ENCODE results near the gene GBX1.

Gene GBX1

GRCh38 chr7:151122276-151122675 is 45.2 kb downstream of the GBX1 start:
- H3K27ac ChIP-seq, result no peak overlapping the region
- in situ Hi-C loops (cut with HindIII; ENCODE audit: low pct_ligation_motif_present, low sequenced_read_pairs), result no loop called here
- DNase-seq, result no peak
- TF ChIP-seq, protein P1, sequence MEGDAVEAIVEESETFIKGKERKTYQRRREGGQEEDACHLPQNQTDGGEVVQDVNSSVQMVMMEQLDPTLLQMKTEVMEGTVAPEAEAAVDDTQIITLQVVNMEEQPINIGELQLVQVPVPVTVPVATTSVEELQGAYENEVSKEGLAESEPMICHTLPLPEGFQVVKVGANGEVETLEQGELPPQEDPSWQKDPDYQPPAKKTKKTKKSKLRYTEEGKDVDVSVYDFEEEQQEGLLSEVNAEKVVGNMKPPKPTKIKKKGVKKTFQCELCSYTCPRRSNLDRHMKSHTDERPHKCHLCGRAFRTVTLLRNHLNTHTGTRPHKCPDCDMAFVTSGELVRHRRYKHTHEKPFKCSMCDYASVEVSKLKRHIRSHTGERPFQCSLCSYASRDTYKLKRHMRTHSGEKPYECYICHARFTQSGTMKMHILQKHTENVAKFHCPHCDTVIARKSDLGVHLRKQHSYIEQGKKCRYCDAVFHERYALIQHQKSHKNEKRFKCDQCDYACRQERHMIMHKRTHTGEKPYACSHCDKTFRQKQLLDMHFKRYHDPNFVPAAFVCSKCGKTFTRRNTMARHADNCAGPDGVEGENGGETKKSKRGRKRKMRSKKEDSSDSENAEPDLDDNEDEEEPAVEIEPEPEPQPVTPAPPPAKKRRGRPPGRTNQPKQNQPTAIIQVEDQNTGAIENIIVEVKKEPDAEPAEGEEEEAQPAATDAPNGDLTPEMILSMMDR (IDR thresholded peaks at IDR 0.05; ENCODE audit: low read depth, low read length, missing control alignments), result peak; percentile 33
- H3K4me3 ChIP-seq (ENCODE audit: low read depth, low read length), result no peak overlapping the region
- no peaks in the 10 kb centered on the region for H3K27me3 ChIP-seq (replicated peaks)
- peaks cover 47% of the 10 kb centered on the region for H3K36me3 ChIP-seq (replicated peaks)

GRCh38 chr7:151121380-151122170 is 45.9 kb downstream of the GBX1 start:
- H3K36me3 ChIP-seq (replicated peaks), result peaks cover 47% of the 10 kb centered on the region
- in situ Hi-C loops (cut with HindIII; ENCODE audit: low pct_ligation_motif_present, low sequenced_read_pairs), result no loop called here
- no peak overlapping the region for H3K4me3 ChIP-seq (ENCODE audit: low read depth, low read length)
- no peak overlapping the region for H3K27ac ChIP-seq
- DNase-seq, result no peak
- no peaks in the 10 kb centered on the region for H3K27me3 ChIP-seq (replicated peaks)
- TF ChIP-seq, protein P1 (IDR thresholded peaks at IDR 0.05; ENCODE audit: low read depth, low read length, missing control alignments), result no peak

- Histone ChIP-seq H3K36me3 (replicated peaks) (peaks cover 47% of the 10 kb centered on the region), H3K27ac (no peak overlapping the region), H3K27me3 (replicated peaks) (no peaks in the 10 kb centered on the region), H3K4me3 (ENCODE audit: low read depth, low read length) (no peak overlapping the region)
- DNase-seq, result no peak
- in situ Hi-C loops (cut with HindIII; ENCODE audit: low pct_ligation_motif_present, low sequenced_read_pairs), result no loop called here
- TF ChIP-seq, protein P1 (IDR thresholded peaks at IDR 0.05; ENCODE audit: low read depth, low read length, missing control alignments), result no peak
These were observed 46.6 kb downstream of the GBX1 start for GRCh38 chr7:151120896-151121295.

GRCh38 chr7:151119902-151120301 is 47.6 kb downstream of the GBX1 start:
- no peak overlapping the region for H3K27ac ChIP-seq
- no peak overlapping the region for H3K4me3 ChIP-seq (ENCODE audit: low read depth, low read length)
- peaks cover 47% of the 10 kb centered on the region for H3K36me3 ChIP-seq (replicated peaks)
- in situ Hi-C loops (cut with HindIII; ENCODE audit: low pct_ligation_motif_present, low sequenced_read_pairs), result no loop called here
- H3K27me3 ChIP-seq (replicated peaks), result no peaks in the 10 kb centered on the region
- TF ChIP-seq, protein P1 (IDR thresholded peaks at IDR 0.05; ENCODE audit: low read depth, low read length, missing control alignments), result no peak
- DNase-seq, result no peak

- H3K27ac ChIP-seq, result no peak overlapping the region
- H3K36me3 ChIP-seq (replicated peaks), result peaks cover 47% of the 10 kb centered on the region
- H3K27me3 ChIP-seq (replicated peaks), result no peaks in the 10 kb centered on the region
- no peak overlapping the region for H3K4me3 ChIP-seq (ENCODE audit: low read depth, low read length)
- TF ChIP-seq, protein P1 (IDR thresholded peaks at IDR 0.05; ENCODE audit: low read depth, low read length, missing control alignments), result no peak
- no peak for DNase-seq
- in situ Hi-C loops (cut with HindIII; ENCODE audit: low pct_ligation_motif_present, low sequenced_read_pairs), result no loop called here
These were observed 48.5 kb downstream of the GBX1 start for GRCh38 chr7:151119055-151119415.

Data from brain microvascular endothelial cell (primary cell).